ENCODE results near the gene FAM221B. TPM values are rescaled to one million over a fixed set of nuclear protein-coding genes. Genes with fewer than 3 reads are reported as not detected.

The FAM221B gene, protein sequence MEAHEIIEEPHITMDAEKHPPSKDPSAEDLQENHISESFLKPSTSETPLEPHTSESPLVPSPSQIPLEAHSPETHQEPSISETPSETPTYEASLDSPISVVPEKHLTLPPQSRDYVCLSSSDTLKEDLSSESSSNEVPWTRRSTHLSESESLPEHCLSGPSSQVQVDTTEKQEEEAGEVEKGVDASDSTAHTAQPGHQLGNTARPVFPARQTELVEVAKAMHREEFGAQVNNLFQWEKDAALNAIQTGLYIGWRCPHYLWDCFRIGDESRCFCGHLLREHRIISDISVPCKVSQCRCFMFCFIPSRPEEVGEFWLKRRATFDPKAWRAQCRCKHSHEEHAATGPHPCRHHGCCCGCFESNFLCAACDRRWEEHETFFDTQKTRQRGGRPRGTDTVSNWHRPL
- not detected in 2 replicates for total RNA-seq

DNA sequence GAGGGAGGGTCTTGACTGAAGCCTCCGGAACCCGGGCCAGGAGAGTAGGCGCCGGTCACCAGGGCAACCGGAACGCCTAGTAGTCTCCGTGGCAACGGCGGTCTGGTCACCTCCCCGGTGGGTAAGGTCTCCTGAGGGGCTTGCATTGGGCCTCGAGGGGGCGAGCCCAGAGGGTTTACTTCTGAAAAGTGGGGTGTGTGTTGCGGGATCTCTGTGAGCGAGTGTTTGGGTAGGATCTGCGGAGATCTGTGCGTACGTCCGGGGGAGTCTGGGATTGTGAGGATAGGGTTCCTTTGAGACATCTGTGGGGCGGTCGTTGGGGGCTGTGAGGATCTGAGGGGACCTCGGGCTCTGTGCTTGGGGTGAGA, at the start of gene FAM221B:
FAM221B (minus strand) TSS at position 17 of the 368 bp plus-strand sequence. CDS start 2,571 bp downstream, outside the sequence.

DNA sequence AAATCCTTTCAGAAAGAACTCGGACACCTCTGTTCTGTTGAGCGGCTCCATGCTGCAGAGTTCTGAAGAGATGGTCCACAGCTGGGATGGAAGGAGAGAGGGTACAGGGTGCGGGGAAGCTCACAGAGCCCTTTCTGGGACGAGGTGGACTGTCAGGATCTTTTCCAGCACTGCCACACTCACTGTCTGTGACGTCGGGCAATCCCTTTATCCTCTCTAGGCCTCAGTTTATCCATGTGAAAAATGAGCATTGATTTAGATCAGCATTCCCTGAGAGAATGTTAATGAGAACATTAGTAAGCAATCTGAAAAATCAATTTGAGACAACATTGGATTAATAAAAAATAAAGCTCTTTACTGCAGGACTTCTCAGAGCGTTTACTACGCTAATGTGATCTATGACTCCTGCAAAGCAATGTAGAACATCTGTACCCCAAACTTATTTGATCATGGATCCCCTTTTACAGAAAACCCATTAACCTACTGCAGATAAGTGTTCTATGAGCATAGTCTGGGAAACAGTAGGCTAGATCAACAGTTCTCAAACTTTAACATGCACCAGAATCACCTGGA, 41.9 kb upstream of the FAM221B start, which contains the start of gene OR13J1:
OR13J1 (minus strand) TSS at position 51 of the 573 bp plus-strand sequence; CDS start at position 51, 0 bp downstream.

DNA sequence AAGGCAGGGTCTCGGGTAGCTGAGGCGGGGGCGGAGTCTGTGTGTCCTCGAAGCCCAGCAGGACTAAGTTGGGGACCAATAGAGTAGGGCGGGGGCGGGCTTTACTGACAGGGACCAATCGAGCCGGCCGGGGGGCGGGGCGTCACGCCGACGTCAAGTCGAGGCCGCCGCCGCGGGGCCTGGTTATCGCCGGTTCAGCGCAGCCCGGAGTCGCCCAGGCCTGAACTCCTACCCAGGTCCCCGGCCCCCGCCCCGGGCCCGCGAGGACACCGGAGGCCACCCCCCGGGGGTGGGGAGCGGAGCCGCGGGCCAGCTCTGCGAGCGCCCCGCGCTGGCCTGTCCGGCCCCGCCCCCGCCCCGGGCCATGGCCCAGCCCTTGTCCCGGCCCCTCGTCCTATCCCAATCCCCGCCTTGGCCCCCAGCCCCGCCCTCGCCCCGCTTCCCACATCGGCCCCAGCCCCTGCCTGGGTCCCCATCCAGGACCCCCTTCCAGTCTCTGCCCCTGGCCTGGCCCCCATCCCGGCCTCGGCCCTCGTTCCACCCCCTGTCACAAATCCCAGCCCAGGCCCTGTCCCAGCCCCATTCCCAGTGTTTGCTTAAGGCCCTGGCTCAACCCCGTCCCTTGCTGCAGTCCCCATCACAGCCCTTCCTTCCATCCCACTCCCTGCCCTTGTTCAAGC, 692 bp upstream of the FAM221B start, which contains the start of gene TMEM8B:
TMEM8B (plus strand) TSS at position 145 of the 680 bp plus-strand sequence; CDS start at position 365, 220 bp downstream.

DNA sequence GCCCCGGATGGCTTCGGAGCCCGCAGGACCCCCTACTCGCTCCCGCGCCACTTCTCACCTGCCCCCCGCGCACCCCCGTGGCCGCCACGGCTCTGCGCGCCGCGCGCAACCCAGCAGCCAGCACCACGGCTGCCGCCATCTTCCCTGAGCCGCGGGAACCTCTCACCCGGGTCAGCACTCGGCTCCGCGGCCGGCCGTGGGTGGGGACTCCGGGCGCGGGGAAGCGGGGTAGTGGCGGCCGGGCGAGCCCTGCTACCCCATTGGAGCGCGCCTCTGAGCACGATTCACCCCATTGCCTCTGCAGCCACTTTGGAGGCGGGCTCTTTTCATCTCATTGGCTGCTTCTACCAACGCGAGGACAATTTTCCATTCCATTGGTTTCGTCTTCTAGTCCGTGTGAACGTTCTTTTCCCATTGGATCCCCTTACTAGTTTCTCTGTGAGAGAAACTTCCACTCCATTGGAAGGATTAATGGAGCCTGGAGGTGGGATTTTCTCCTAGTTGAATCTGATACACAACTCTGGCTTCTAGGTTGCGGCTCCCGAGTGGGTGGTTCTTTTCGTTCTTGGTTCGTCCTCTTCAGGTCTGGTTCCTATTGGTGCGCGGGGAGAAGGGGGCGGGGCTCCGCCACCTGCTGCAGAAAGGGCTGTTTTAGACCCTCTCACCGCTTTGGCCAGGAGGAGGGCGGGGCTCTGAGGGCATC, 13.5 kb downstream of the FAM221B start, which contains the start of gene HINT2:
HINT2 (minus strand) TSS at position 202 of the 703 bp plus-strand sequence; CDS start at position 139, 63 bp downstream.

DNA sequence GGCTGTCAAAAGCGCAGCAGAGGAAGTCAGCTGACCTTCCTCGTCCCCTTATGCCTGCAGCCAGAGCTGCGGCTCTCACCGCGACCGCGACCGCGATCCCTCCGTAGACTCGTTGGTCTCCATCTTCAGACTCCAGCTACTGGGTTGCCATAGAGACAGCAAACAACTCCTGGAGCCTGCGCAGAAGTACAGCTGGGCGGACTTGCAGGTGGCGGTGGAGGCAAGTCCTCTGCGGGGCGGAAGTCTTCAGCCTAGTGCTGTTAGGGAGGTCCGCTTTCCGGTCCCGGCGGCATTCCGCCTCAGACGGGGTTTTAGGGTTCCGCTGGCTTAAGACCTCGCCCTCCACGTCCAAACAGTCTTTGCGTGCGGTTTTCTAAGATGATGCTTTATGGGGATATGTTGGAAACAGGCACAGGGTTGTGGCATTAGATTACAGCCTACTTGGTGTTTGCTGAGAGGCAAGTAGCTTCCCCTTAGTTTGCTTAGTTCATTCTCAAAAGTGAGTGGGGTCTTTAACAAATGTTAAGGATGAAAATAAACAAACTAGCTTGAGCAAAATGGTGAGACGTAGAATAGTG, 16.4 kb downstream of the FAM221B start, which contains the start of gene SPAG8:
SPAG8 (minus strand) TSS at position 238 of the 578 bp plus-strand sequence; CDS start at position 123, 115 bp downstream.

DNA sequence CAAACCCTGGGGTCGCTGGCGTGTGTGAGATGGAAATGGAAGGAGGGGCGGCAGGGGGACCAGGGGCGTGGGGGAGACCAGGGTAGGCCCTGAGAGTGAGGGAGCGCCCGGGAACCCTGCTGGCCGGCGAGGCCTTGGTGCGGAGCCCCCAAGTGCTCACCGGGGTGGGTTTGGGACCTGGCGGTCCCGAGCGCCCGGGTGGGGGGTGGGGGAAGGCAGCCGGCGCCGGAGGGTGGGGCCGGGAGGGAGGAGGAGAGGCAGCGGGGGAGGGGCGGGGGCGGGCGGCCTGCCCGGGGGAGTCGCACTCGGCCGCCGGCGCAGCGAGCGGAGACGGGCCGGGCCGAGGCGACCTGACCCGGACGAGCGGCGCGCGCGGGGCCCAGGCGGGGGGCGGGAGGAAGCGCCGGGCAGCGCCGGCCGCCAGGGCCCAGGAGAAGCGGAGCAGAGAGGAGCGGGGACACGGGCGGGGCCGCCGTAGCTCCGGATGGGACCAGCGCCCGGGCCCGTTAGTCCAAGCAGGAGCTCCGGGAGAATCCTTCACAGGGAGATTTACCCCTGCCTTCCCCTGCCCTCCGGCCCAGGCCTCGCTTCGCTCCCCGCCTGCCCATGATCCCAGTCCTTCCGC, 37.1 kb downstream of the FAM221B start, which contains the start of gene NPR2:
NPR2 (plus strand) TSS at position 295 of the 625 bp plus-strand sequence. CDS start 818 bp downstream, outside the sequence.

Other genes starting within 250 kb of the FAM221B start
- gene TESK1, start 223.5 kb downstream of the FAM221B start, total RNA-seq, result 4.6 and 5.7 TPM in 2 replicates
- gene CD72, start 210.3 kb downstream of the FAM221B start, total RNA-seq, result 0.09 and 0.11 TPM in 2 replicates
- gene SIT1, start 177.8 kb downstream of the FAM221B start, total RNA-seq, result not detected in 2 replicates
- 120,014 and 177,404 TPM in 2 replicates for gene RMRP, start 170.7 kb downstream of the FAM221B start, total RNA-seq
- gene CCDC107, start 170.4 kb downstream of the FAM221B start, total RNA-seq, result 11.4 and 15.2 TPM in 2 replicates
- 0.17 and 0.33 TPM in 2 replicates for gene ARHGEF39, start 163.5 kb downstream of the FAM221B start, total RNA-seq
- 0.09 TPM in 1 of 2 replicates, not detected in the other for gene CA9, start 154.8 kb downstream of the FAM221B start, total RNA-seq
- gene TPM2, start 138.8 kb downstream of the FAM221B start, total RNA-seq, result 5.7 and 12.2 TPM in 2 replicates
- 252 and 274 TPM in 2 replicates for gene TLN1, start 96.5 kb downstream of the FAM221B start, total RNA-seq
- 33.7 and 42.5 TPM in 2 replicates for gene CREB3, start 96.1 kb downstream of the FAM221B start, total RNA-seq
- 41.3 and 66.4 TPM in 2 replicates for gene GBA2, start 79.5 kb downstream of the FAM221B start, total RNA-seq
- gene RGP1, start 79.4 kb downstream of the FAM221B start, total RNA-seq, result 9.5 and 13.0 TPM in 2 replicates
- 39.4 and 57.2 TPM in 2 replicates for gene MSMP, start 74.5 kb downstream of the FAM221B start, total RNA-seq
- 0.43 and 0.98 TPM in 2 replicates for gene NPR2, start 37.1 kb downstream of the FAM221B start, total RNA-seq
- not detected in 2 replicates for gene SPAG8, start 16.5 kb downstream of the FAM221B start, total RNA-seq
- gene HINT2, start 13.7 kb downstream of the FAM221B start, total RNA-seq, result 4.6 and 5.7 TPM in 2 replicates
- gene TMEM8B, start 496 bp upstream of the FAM221B start, total RNA-seq, result 0.11 and 0.17 TPM in 2 replicates
- gene OR13J1, start 41.7 kb upstream of the FAM221B start, total RNA-seq, result not detected in 2 replicates
- 0.43 and 0.98 TPM in 2 replicates for gene HRCT1, start 77.5 kb upstream of the FAM221B start, total RNA-seq
- gene SPAAR, start 80.8 kb upstream of the FAM221B start, total RNA-seq, result 1.0 and 1.4 TPM in 2 replicates
- gene OR2S2, start 129.4 kb upstream of the FAM221B start, total RNA-seq, result not detected in 2 replicates
- 29.6 and 29.9 TPM in 2 replicates for gene RECK, start 208.2 kb upstream of the FAM221B start, total RNA-seq

All from dermis lymphatic vessel endothelial cell (primary cell).